ENCODE results near the gene GTPBP6.

GRCh38 chrX:292900-293897 lies 25.4 kb downstream of the GTPBP6 start:
- TF ChIP-seq CTCF (IDR thresholded peaks at IDR 0.05), result no peak
- no peak for TF ChIP-seq ZFX (IDR thresholded peaks at IDR 0.05; ENCODE audit: borderline replicate concordance)
